Dendritic cell treated with granulocyte-macrophage colony-stimulating factor and Interleukin-4, amounts not matched to agents 40 ng/mL and 50 ng/mL, for 4 days (primary cell): ENCODE measurements around the gene ELP2.
"Not testable (repeated sequence)": the region's sequence is repeated elsewhere in the genome, so short reads cannot be mapped to it uniquely, and the experiment has no call there.

Experiments
- H3K27ac Mint-ChIP-seq: one replicate; pipeline ENCODE4 v1.8.0; 2022; ENCODE audit warnings: mild to moderate bottlenecking, mixed read lengths
- H3K27me3 Mint-ChIP-seq: one replicate; pipeline ENCODE4 v1.8.0; 2022; ENCODE audit warnings: mild to moderate bottlenecking, mixed read lengths
- H3K36me3 Mint-ChIP-seq: one replicate; pipeline ENCODE4 v1.8.0; 2022; ENCODE audit warnings: low read depth, mixed read lengths
- H3K4me1 Mint-ChIP-seq: one replicate; pipeline ENCODE4 v1.8.0; 2022; ENCODE audit warnings: low read depth, mixed read lengths
- H3K4me3 Mint-ChIP-seq: one replicate; pipeline ENCODE4 v1.8.0; 2022; ENCODE audit warnings: mild to moderate bottlenecking, moderate library complexity, mixed read lengths
- H3K9me3 Mint-ChIP-seq: one replicate; pipeline ENCODE4 v1.8.0; 2022; ENCODE audit warnings: mixed read lengths
- intact Hi-C: fragments of 100-400 bp; cut with micrococcal nuclease; formaldehyde crosslinking; loops from one replicate; pipeline ENCODE4 v1.15.0; 2022

The ELP2 gene

GRCh38 chr18:36107477-36107876 lies 22.2 kb upstream of the ELP2 start:
- Mint-ChIP-seq H3K9me3 (peaks cover 6% of the 10 kb centered on the region), H3K27me3 (no peaks in the 10 kb centered on the region), H3K4me1 (peaks cover 34% of the 10 kb centered on the region), H3K4me3 (no peak overlapping the region), H3K36me3 (peaks cover 35% of the 10 kb centered on the region), H3K27ac (peak overlapping the region; percentile 44)
- intact Hi-C loops, result no loop called here

GRCh38 chr18:36108196-36108595 lies 21.5 kb upstream of the ELP2 start:
- Mint-ChIP-seq H3K4me3 (no peak overlapping the region), H3K36me3 (peaks cover 42% of the 10 kb centered on the region), H3K27me3 (no peaks in the 10 kb centered on the region), H3K27ac (peak overlapping the region; percentile 44), H3K4me1 (peaks cover 34% of the 10 kb centered on the region), H3K9me3 (no peaks in the 10 kb centered on the region)
- intact Hi-C loops, result no loop called here

GRCh38 chr18:36108601-36109000 lies 21.1 kb upstream of the ELP2 start:
- intact Hi-C loops, result no loop called here
- no peaks in the 10 kb centered on the region for H3K27me3 Mint-ChIP-seq
- no peaks in the 10 kb centered on the region for H3K9me3 Mint-ChIP-seq
- no peak overlapping the region for H3K27ac Mint-ChIP-seq
- peaks cover 46% of the 10 kb centered on the region for H3K36me3 Mint-ChIP-seq
- no peak overlapping the region for H3K4me3 Mint-ChIP-seq
- peaks cover 33% of the 10 kb centered on the region for H3K4me1 Mint-ChIP-seq

GRCh38 chr18:36109737-36110136 lies 20.0 kb upstream of the ELP2 start:
- H3K36me3 Mint-ChIP-seq, result peaks cover 55% of the 10 kb centered on the region
- no peak overlapping the region for H3K27ac Mint-ChIP-seq
- H3K4me1 Mint-ChIP-seq, result peaks cover 22% of the 10 kb centered on the region
- H3K4me3 Mint-ChIP-seq, result no peak overlapping the region
- H3K27me3 Mint-ChIP-seq, result no peaks in the 10 kb centered on the region
- no peaks in the 10 kb centered on the region for H3K9me3 Mint-ChIP-seq
- intact Hi-C loops, result no loop called here

- H3K4me1 Mint-ChIP-seq, result peaks cover 15% of the 10 kb centered on the region
- H3K36me3 Mint-ChIP-seq, result peaks cover 77% of the 10 kb centered on the region
- no peaks in the 10 kb centered on the region for H3K9me3 Mint-ChIP-seq
- H3K27ac Mint-ChIP-seq, result no peak overlapping the region
- no peaks in the 10 kb centered on the region for H3K27me3 Mint-ChIP-seq
- intact Hi-C loops, result no loop called here
- H3K4me3 Mint-ChIP-seq, result no peak overlapping the region
These were observed 17.4 kb upstream of the ELP2 start for GRCh38 chr18:36112302-36112701.

- intact Hi-C loops, result no loop called here
- H3K36me3 Mint-ChIP-seq, result peaks cover 79% of the 10 kb centered on the region
- H3K4me3 Mint-ChIP-seq, result no peak overlapping the region
- H3K4me1 Mint-ChIP-seq, result peaks cover under 1% of the 10 kb centered on the region
- H3K9me3 Mint-ChIP-seq, result no peaks in the 10 kb centered on the region
- no peaks in the 10 kb centered on the region for H3K27me3 Mint-ChIP-seq
- H3K27ac Mint-ChIP-seq, result no peak overlapping the region
These were observed 15.4 kb upstream of the ELP2 start for GRCh38 chr18:36114251-36114650.

GRCh38 chr18:36114738-36115137 lies 15.0 kb upstream of the ELP2 start:
- Mint-ChIP-seq H3K27me3 (no peaks in the 10 kb centered on the region), H3K4me3 (no peak overlapping the region), H3K9me3 (no peaks in the 10 kb centered on the region), H3K27ac (no peak overlapping the region), H3K4me1 (no peaks in the 10 kb centered on the region), H3K36me3 (peaks cover 74% of the 10 kb centered on the region)
- intact Hi-C loops, result no loop called here

GRCh38 chr18:36116771-36117170 lies 12.9 kb upstream of the ELP2 start:
- H3K36me3 Mint-ChIP-seq, result peaks cover 72% of the 10 kb centered on the region
- H3K27ac Mint-ChIP-seq, H3K4me1 Mint-ChIP-seq, H3K9me3 Mint-ChIP-seq, H3K27me3 Mint-ChIP-seq, H3K4me3 Mint-ChIP-seq, intact Hi-C loops: not testable (repeated sequence)

GRCh38 chr18:36120297-36120696 lies 9.4 kb upstream of the ELP2 start:
- Mint-ChIP-seq H3K9me3 (no peaks in the 10 kb centered on the region), H3K27me3 (no peaks in the 10 kb centered on the region), H3K27ac (no peak overlapping the region), H3K4me3 (no peak overlapping the region), H3K4me1 (no peaks in the 10 kb centered on the region), H3K36me3 (peaks cover 78% of the 10 kb centered on the region)
- intact Hi-C loops, result no loop called here

- intact Hi-C loops, result no loop called here
- Mint-ChIP-seq H3K4me1 (peaks cover 15% of the 10 kb centered on the region), H3K36me3 (peaks cover 79% of the 10 kb centered on the region), H3K4me3 (no peak overlapping the region), H3K9me3 (no peaks in the 10 kb centered on the region), H3K27ac (no peak overlapping the region), H3K27me3 (no peaks in the 10 kb centered on the region)
These were observed 4.9 kb upstream of the ELP2 start for GRCh38 chr18:36124841-36125240.

- intact Hi-C loops, result no loop called here
- Mint-ChIP-seq H3K36me3 (peaks cover 70% of the 10 kb centered on the region), H3K27ac (no peak overlapping the region), H3K27me3 (no peaks in the 10 kb centered on the region), H3K4me1 (peaks cover 27% of the 10 kb centered on the region), H3K9me3 (no peaks in the 10 kb centered on the region), H3K4me3 (no peak overlapping the region)
These were observed 3.0 kb upstream of the ELP2 start for GRCh38 chr18:36126668-36127067.

GRCh38 chr18:36127836-36128529 lies 1.7 kb upstream of the ELP2 start:
- intact Hi-C loops, result loop anchor here (2.0 kb wide), 1 partner anchor 59 kb away; the partner anchor contains the start of gene MOCOS
- H3K4me1 Mint-ChIP-seq, result peaks cover 39% of the 10 kb centered on the region
- H3K4me3 Mint-ChIP-seq, result peak overlapping the region; percentile 94
- no peaks in the 10 kb centered on the region for H3K27me3 Mint-ChIP-seq
- peaks cover 57% of the 10 kb centered on the region for H3K36me3 Mint-ChIP-seq
- no peaks in the 10 kb centered on the region for H3K9me3 Mint-ChIP-seq
- H3K27ac Mint-ChIP-seq, result peak overlapping the region; percentile 99

- H3K4me3 Mint-ChIP-seq, result peak overlapping the region; percentile 94
- H3K4me1 Mint-ChIP-seq, result peaks cover 40% of the 10 kb centered on the region
- intact Hi-C loops, result loop anchor here (2.0 kb wide), 1 partner anchor 58 kb away; the partner anchor contains the start of gene MOCOS
- peak overlapping the region; percentile 99 for H3K27ac Mint-ChIP-seq
- peaks cover 52% of the 10 kb centered on the region for H3K36me3 Mint-ChIP-seq
- H3K9me3 Mint-ChIP-seq, result no peaks in the 10 kb centered on the region
- no peaks in the 10 kb centered on the region for H3K27me3 Mint-ChIP-seq
These were observed 1.2 kb upstream of the ELP2 start for GRCh38 chr18:36128530-36128870.

GRCh38 chr18:36128907-36129299 lies 796 bp upstream of the ELP2 start:
- Mint-ChIP-seq H3K27ac (peak overlapping the region; percentile 99), H3K36me3 (peaks cover 51% of the 10 kb centered on the region)

More at GRCh38 chr18:36128907-36129299, 796 bp upstream of the ELP2 start:
- H3K9me3 Mint-ChIP-seq, result no peaks in the 10 kb centered on the region
- H3K4me3 Mint-ChIP-seq, result peak overlapping the region; percentile 94
- peaks cover 40% of the 10 kb centered on the region for H3K4me1 Mint-ChIP-seq
- intact Hi-C loops, result loop anchor here (1.0 to 2.0 kb wide), 2 partner anchors 58 to 62 kb away; partner anchors contain the start of genes MOCOS and RPRD1A
- no peaks in the 10 kb centered on the region for H3K27me3 Mint-ChIP-seq
